SU-DHL-6 (cell line): ENCODE data around the gene ANKRD33B.

Experiments
- EZH2phosphoT487 ChIP-seq: fragments of 200-600 bp; sonication (generic), shearing (Covaris generic); conservative IDR thresholded peaks from 2 replicates; pipeline ENCODE4 v1.6.1; 2018; ENCODE audit warnings: mild to moderate bottlenecking, antibody characterized with exemption, low read length, moderate library complexity, mixed read lengths
- TF ChIP-seq, protein P1 (sequence below): fragments of 200-600 bp; sonication (generic); IDR thresholded peaks from one replicate; pipeline ENCODE4 v1.5.1; 2017; ENCODE audit warnings: antibody characterized with exemption, mild to moderate bottlenecking, low read length, moderate library complexity; ENCODE audit not compliant: insufficient read depth, poor library complexity, severe bottlenecking

DNA sequence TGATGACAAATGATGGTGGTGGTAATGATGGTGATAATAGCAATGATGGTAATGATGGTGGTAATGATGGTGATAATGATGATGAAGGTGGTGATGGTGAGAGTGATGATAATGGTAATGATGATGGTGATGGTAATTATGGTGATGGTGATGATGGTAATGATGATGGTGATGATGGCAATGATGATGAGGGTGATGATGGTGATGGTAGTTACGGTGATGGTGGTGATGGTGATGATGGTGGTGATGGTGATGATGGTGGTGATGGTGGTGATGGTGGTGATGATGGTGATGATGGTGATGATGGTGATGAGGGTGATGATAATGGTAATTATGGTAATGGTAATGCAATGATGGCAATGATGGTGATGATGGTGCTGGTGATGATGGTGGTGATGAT, 106.1 kb downstream of the ANKRD33B start:
- TF ChIP-seq, protein P1, sequence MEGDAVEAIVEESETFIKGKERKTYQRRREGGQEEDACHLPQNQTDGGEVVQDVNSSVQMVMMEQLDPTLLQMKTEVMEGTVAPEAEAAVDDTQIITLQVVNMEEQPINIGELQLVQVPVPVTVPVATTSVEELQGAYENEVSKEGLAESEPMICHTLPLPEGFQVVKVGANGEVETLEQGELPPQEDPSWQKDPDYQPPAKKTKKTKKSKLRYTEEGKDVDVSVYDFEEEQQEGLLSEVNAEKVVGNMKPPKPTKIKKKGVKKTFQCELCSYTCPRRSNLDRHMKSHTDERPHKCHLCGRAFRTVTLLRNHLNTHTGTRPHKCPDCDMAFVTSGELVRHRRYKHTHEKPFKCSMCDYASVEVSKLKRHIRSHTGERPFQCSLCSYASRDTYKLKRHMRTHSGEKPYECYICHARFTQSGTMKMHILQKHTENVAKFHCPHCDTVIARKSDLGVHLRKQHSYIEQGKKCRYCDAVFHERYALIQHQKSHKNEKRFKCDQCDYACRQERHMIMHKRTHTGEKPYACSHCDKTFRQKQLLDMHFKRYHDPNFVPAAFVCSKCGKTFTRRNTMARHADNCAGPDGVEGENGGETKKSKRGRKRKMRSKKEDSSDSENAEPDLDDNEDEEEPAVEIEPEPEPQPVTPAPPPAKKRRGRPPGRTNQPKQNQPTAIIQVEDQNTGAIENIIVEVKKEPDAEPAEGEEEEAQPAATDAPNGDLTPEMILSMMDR, result no peak
- TF ChIP-seq EZH2phosphoT487, result no peak
